ENCODE measurements around the gene FRMD5.
A peak's percentile ranks its signal among the peaks of the same experiment; 100 is the strongest.

Gene FRMD5

GRCh38 chr15:43923553-43923952 lies 271.5 kb downstream of the FRMD5 start:
- DNase-seq (ENCODE audit: low read depth), result no peak

DNA sequence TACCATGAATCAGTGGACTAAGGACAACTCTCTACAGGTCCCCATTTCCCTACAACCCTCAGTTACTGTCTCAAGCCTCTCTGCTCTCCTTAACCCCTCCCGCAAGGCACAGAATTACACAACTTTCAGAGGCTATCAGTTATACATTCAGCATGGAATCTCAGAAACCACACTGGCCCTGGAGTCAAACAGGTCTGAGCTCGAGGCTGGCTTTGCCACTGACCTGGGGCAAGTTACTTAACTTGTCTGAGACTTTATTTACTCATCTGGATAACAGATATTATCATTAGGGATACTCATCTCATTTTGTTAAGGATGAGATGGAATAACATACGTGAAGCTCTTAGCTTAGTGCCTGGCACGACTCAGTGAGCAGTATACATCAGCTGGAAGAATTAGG lies 273.1 kb downstream of the FRMD5 start:
- DNase-seq (ENCODE audit: low read depth), result peak; percentile 4

DNA sequence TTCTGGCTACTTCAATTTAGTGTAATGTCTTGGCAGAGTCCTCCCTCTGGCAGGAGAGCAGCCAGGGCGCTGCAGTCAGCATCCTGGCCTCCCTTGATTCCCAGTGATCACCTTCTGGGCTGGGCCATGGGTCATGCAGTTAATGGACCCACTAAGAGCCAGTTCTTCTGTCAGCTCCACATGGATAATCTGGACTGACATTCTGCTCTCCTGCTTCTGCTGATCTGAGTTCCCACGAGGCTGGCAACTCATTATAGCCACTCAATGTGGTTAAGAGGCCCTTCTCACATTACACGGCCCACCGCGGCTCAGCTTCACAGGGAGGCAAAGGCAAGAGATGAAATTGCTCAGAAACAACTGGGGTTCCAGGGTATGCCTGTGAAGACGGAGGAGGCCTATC lies 274.3 kb downstream of the FRMD5 start:
- peak; percentile 36 for DNase-seq (ENCODE audit: low read depth)

- no peak for DNase-seq (ENCODE audit: low read depth)
Measured at GRCh38 chr15:43920254-43920600, 274.8 kb downstream of the FRMD5 start.

DNA sequence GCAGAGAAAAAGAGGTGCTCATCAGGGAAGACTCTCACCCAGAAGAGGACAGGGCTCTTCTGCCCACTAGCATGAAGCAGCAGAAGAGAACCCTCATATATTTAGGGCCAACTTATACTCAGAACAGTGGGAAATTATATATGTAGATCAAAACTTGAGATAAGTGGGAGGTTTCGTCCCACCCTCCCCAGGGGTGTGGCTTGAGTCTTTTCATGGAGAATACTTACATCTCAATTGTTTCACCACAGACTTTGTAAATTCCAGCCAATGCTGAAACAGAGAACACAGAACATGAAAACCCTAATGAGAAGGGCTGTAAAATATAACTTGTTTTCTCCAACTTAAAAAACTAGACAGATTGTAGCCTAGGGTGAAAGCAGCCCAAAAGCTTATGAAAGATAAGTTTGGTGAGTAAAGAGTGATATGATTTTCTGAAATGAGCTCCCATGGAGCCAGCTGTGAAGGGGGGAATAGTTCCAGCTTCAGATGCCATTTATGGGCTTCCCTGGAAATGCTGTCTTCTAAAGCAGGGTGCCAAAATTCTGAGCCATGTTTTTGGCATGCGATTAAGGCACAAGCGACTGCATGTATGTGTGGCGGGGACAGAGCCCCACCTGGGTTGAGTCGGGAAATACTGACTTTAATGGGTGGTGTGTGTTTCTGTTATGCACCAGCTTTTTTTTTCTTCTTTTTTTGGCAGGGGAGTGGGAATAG lies 275.4 kb downstream of the FRMD5 start:
- DNase-seq (ENCODE audit: low read depth), result no peak

DNA sequence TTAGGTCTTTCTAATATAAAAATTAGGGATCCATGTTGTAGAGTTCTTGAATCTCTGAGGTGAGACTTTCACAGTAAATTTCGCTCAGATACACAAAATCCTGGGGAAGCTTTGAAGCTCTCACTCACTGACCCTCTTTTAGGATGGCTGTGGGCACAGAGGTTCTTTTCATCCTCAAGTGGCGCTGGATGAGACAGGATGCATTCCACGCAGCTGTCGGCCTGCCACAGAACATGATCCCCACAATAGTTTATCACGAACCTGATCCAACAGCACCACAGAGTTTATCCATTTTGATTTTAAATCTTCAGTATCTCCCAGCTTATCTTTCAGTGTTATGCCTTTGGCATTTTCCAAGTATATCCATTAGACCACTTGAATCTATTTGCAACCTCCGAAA lies 276.4 kb downstream of the FRMD5 start:
- DNase-seq (ENCODE audit: low read depth), result no peak

DNA sequence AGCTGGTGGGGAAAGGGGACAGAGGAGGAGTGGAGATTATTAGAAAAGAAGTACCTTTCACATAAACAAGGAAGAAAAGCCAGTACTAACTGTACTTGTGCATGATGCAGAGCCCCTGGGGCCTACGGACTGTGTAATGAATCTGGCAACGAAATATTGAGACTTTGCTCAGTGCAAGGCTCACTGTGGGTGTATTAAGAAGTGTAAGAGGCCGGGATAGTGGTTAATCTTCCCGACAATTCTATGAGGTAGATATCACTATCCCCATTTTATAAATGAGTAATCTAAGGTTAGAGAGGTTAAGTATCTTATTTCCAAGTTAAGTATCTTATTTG lies 278.8 kb downstream of the FRMD5 start:
- DNase-seq (ENCODE audit: low read depth), result no peak

DNA sequence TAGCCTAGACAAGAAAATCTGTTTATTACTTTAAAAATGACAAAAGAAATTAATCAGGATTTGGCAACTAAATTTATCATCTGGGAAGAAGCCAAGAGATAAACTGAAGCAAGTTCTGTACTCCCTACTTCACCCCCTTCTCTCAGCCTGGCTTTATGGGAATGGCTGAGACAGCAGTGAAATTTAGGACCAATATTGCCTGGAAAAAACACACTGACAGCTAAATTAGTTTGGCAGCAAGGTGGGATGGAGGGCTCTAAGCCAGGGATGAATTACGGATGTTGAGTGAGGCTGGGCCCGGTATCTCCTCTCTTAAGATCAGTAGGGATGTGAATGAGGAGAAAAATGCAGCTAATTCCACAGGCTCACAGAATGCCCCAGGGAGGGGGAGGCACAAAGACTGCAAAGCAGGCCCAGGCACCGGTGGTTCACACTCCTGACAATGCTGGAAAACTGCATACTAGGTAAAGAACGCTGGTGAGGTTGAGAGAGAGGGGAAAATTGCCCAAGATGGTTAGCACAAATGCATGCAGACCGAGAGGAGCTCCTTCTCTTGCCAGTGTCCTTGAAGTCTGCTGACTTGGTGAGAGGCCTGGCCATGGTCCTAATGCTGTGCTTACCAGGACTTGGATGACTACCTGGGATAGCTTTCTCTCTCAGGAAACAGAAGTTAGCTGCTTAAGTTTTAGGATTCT lies 279.3 kb downstream of the FRMD5 start:
- no peak for DNase-seq (ENCODE audit: low read depth)

GRCh38 chr15:43913941-43914340 lies 281.1 kb downstream of the FRMD5 start:
- peak; percentile 14 for DNase-seq (ENCODE audit: low read depth)

- DNase-seq (ENCODE audit: low read depth), result peak; percentile 94
Measured at GRCh38 chr15:43913026-43913780, 281.9 kb downstream of the FRMD5 start.

DNA sequence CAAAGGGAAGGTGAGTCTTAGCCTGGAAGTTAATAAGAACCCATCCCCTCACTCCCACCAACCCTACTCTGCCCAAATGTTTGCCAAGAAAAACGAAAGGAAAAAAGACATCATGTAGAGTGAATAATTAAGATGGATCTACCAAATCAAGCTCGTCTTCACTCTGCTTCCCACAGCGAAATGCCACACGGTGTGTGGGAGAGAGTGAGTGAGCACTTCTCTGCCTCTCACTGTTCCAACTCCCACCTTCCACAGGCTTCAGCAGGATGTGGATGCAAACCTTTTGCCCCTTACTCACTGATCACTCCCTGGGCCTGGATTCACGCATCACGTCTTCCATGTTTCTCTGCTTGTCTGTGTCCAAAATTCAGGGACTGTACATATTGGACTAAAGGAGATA lies 282.9 kb downstream of the FRMD5 start:
- DNase-seq (ENCODE audit: low read depth), result no peak

GRCh38 chr15:43911235-43911781 lies 283.8 kb downstream of the FRMD5 start:
- peak; percentile 98 for DNase-seq (ENCODE audit: low read depth)

GRCh38 chr15:43908516-43909050 lies 286.5 kb downstream of the FRMD5 start:
- DNase-seq (ENCODE audit: low read depth), result peak; percentile 67

- DNase-seq (ENCODE audit: low read depth), result no peak
Measured at GRCh38 chr15:43905755-43906154, 289.3 kb downstream of the FRMD5 start.

- DNase-seq (ENCODE audit: low read depth), result peak; percentile 17
Measured at GRCh38 chr15:43903864-43904290, 291.2 kb downstream of the FRMD5 start.

DNA sequence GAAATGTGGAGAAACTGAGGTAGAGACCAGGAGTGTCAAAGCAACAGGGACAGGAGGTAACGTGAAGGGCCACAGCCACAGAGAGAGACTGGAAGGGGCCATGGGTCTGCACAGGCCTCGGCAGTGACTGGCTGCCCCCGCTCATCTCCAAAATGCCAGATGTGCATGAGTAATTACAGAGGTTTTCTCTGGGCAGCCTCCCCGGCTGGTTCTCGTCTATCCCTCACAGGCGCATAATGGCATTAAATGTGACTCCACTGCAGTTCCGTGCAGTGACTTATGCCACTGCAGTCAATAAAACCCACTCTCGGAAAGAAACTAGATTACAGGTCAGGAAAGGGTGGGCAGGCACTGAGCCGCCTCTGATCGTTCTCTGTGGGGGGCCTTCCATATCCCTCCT lies 293.6 kb downstream of the FRMD5 start:
- DNase-seq (ENCODE audit: low read depth), result no peak

DNA sequence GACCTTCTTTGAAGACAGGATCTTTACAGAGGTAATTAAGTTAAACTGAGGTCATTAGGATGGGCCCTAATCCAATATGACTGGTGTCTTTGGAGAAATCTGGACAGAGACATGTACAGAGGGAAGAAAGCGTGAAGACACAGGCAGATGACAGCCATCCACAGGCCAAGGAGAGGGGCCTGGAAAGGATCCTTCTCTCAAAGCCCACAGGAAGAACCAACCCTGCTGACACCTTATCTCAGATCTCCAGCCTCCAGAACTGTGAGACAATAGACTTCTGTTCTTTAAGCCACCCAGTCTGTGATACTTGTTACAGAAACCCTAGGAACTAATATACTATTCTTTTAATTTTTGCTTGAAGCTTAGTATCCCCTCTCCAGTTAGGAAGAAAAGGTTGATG lies 294.1 kb downstream of the FRMD5 start:
- DNase-seq (ENCODE audit: low read depth), result no peak

DNA sequence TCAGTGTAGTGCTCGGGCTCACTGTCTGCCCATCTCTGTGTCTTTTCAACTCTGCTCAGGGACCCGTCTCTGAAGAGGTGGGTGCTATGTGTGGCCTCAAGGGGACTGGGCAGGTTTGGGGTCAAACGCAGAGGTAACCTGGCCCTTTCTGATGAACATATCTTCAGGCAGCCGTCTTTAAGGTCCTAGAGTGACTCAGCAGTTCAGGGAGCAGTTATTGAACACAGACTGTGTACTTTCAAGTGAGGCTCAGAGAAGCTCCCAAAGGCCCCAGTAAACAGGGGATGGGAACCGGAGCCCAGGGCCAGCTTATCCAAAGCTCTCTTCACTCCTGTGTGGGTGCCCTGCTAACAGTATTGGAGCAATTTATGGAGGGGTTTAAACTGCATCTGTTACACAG lies 295.1 kb downstream of the FRMD5 start:
- no peak for DNase-seq (ENCODE audit: low read depth)

- no peak for DNase-seq (ENCODE audit: low read depth)
Measured at GRCh38 chr15:43898891-43899290, 296.2 kb downstream of the FRMD5 start.

DNA sequence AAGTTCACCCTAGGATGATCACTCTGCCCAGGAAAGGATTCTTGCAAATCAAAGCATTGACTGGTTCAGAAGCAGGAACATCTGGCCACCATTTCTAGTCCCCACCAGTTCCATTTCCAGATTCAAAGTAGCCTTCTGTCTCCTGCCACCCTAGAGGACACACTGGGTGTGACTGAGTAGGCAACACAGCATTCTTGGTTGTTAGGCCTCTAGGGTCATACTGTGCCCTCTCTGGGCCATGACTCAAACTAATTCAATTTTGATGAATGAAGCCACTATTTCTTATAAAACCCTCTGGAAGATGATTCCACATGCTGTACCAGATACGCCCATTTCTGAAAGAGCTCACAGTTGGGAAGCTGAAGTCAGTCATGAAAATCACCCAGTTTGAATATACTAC lies 298.5 kb downstream of the FRMD5 start:
- DNase-seq (ENCODE audit: low read depth), result no peak

DNA sequence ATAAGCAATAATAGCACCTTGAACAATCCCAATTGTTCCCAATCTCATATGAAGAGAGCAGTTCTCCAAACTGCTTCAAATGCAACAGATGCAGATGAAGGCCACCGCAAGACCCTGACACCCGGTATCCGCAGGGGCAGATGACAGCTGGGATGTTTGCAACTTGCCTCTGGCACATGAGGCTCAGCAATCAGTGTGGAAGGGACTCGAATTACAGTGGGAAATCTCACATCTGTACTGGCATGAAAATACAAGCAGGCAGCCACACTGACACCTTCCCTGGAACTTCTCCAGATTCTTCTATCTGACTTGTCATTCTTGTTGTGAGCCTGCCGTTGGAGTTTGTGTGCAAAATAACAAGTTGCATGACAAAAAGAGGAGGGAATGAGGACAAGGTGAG lies 299.5 kb downstream of the FRMD5 start:
- no peak for DNase-seq (ENCODE audit: low read depth)

GRCh38 chr15:43893956-43894355 lies 301.1 kb downstream of the FRMD5 start:
- no peak for DNase-seq (ENCODE audit: low read depth)

GRCh38 chr15:43889042-43889441 lies 306.0 kb downstream of the FRMD5 start:
- DNase-seq (ENCODE audit: low read depth), result no peak
